Ascending aorta (tissue), 2 donors: ENCODE results near the gene GSPT1. TPM values are rescaled to one million over a fixed set of nuclear protein-coding genes. Genes with fewer than 3 reads are reported as not detected.
A peak's percentile ranks its signal among the peaks of the same experiment; 100 is the strongest.

Source experiments
- DNase-seq, 2 donors: peaks; one replicate each; pipeline ENCODE4 v3.0.0-alpha.2; 2019; ENCODE audit warnings: low spot score in 2 of 2
- H3K27ac ChIP-seq, 2 donors: fragments of 200-600 bp; sonication (generic); one replicate each; pipeline ENCODE4 v1.5.1; 2016 to 2017; ENCODE audit warnings: mild to moderate bottlenecking in 1 of 2
- H3K27me3 ChIP-seq: fragments of 200-600 bp; sonication (generic); one replicate; pipeline ENCODE4 v1.5.1; 2017
- H3K36me3 ChIP-seq, 2 donors: fragments of 200-600 bp; sonication (generic); one replicate each; pipeline ENCODE4 v1.5.1; 2016
- H3K4me1 ChIP-seq, 2 donors: fragments of 200-600 bp; sonication (generic); one replicate each; pipeline ENCODE4 v1.5.1; 2016 to 2017; ENCODE audit warnings: mild to moderate bottlenecking in 1 of 2
- H3K4me3 ChIP-seq, 2 donors: fragments of 200-600 bp; sonication (generic); one replicate each; pipeline ENCODE4 v1.5.1; 2016 to 2017; ENCODE audit warnings: mild to moderate bottlenecking in 1 of 2
- H3K9me3 ChIP-seq, 2 donors: fragments of 200-600 bp; sonication (generic); one replicate each; pipeline ENCODE4 v1.5.1; 2016
- CTCF ChIP-seq, 3 experiments: fragments of 200-600 bp in 2 of 3; fragments of 450-650 bp in 1 of 3; sonication (generic) in 2 of 3; IDR thresholded peaks; one replicate each; pipeline ENCODE4 v1.5.1; 2016 to 2019; ENCODE audit warnings: antibody characterized with exemption in 3 of 3, mild to moderate bottlenecking in 1 of 3, moderate library complexity in 1 of 3
- intact Hi-C: fragments of 100-400 bp; cut with DNase I; formaldehyde crosslinking; loops from one replicate; pipeline ENCODE4 v1.15.1; 2023
- total RNA-seq: library from RNA; depleted of rRNA; stranded (reverse); fragments of >200 nt; gene quantifications from one replicate; pipeline ENCODE4 v1.1.0, GENCODE V29; 2016

The GSPT1 gene
- total RNA-seq, 1 donor from 2014 or later, result 56.3 TPM

- Histone ChIP-seq H3K27ac (peak overlapping the region; percentile 63 to 93), H3K9me3 (no peaks in the 10 kb centered on the region), H3K27me3 (no peaks in the 10 kb centered on the region), H3K36me3 (no peaks in the 10 kb centered on the region), H3K4me1 (peaks cover 0 to 36% of the 10 kb centered on the region in 2 donors), H3K4me3 (peak overlapping the region; percentile 87 to 99)
- intact Hi-C loops, result loop anchor here (2.0 to 5.0 kb wide), 2 partner anchors 117 to 148 kb away; partner anchors contain the start of gene ZC3H7A
- peak in 1 of 2 donors; percentile 68 for DNase-seq
- no peak for TF ChIP-seq CTCF (IDR thresholded peaks at IDR 0.05)
These were observed 1.3 kb downstream of the GSPT1 start for GRCh38 chr16:11914210-11915113.

- DNase-seq, result no peak
- peak overlapping the region; percentile 87 to 99 for H3K4me3 ChIP-seq
- H3K9me3 ChIP-seq, result no peaks in the 10 kb centered on the region
- TF ChIP-seq CTCF (IDR thresholded peaks at IDR 0.05), result no peak
- no peaks in the 10 kb centered on the region for H3K27me3 ChIP-seq
- peaks cover 0 to 36% of the 10 kb centered on the region in 2 donors for H3K4me1 ChIP-seq
- intact Hi-C loops, result loop anchor here (2.0 kb wide), 1 partner anchor 149 kb away; no protein-coding TSS in a partner anchor
- H3K36me3 ChIP-seq, result no peaks in the 10 kb centered on the region
- no peak overlapping the region for H3K27ac ChIP-seq
These were observed 2.2 kb downstream of the GSPT1 start for GRCh38 chr16:11913425-11914079.

GRCh38 chr16:11909653-11910545 is 5.9 kb downstream of the GSPT1 start:
- DNase-seq, result no peak
- peaks cover 0 to 3% of the 10 kb centered on the region in 2 donors for H3K36me3 ChIP-seq
- no peak overlapping the region for H3K4me3 ChIP-seq
- TF ChIP-seq CTCF (IDR thresholded peaks at IDR 0.05), result no peak
- no peaks in the 10 kb centered on the region for H3K9me3 ChIP-seq
- peak overlapping the region in 1 of 2 donors; percentile 12 for H3K27ac ChIP-seq
- intact Hi-C loops, result no loop called here
- peaks cover 0 to 43% of the 10 kb centered on the region in 2 donors for H3K4me1 ChIP-seq
- no peaks in the 10 kb centered on the region for H3K27me3 ChIP-seq

- no peak overlapping the region for H3K4me3 ChIP-seq
- DNase-seq, result no peak
- H3K27me3 ChIP-seq, result no peaks in the 10 kb centered on the region
- H3K4me1 ChIP-seq, result peaks cover 0 to 26% of the 10 kb centered on the region in 2 donors
- no peaks in the 10 kb centered on the region for H3K9me3 ChIP-seq
- no peak for TF ChIP-seq CTCF (IDR thresholded peaks at IDR 0.05)
- no peak overlapping the region for H3K27ac ChIP-seq
- peaks cover 0 to 7% of the 10 kb centered on the region in 2 donors for H3K36me3 ChIP-seq
- intact Hi-C loops, result no loop called here
These were observed 8.4 kb downstream of the GSPT1 start for GRCh38 chr16:11907160-11907970.
